GM18870 (cell line): ENCODE measurements around the gene ITIH5.

Experiments
- ATAC-seq: cut with Tn5 transposase; IDR thresholded peaks from one replicate; pipeline ENCODE4 v1.9.1; 2021; ENCODE audit warnings: moderate library complexity; ENCODE audit not compliant: unreplicated experiment

The ITIH5 gene

GRCh38 chr10:7589748-7590147, 77.0 kb downstream of the ITIH5 start:
- ATAC-seq = no peak

DNA sequence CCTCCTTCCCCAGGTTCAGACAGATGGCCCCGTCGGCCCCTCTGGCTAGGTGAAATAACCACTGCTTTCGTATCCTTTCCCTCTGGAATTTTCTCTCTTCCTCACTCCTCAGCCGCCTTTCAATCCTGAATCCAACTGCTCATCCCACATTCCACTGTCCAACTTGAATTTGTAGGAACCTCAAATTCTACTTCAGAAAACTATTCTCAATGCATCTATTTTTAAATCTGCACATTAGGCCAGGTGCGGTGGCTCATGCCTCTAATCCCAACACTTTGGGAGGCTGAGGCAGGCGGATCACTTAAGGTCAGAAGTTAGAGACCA, 78.9 kb downstream of the ITIH5 start:
- no peak for ATAC-seq

- ATAC-seq = no peak
Observed at GRCh38 chr10:7587168-7587864, 79.5 kb downstream of the ITIH5 start.

- ATAC-seq = no peak
Observed at GRCh38 chr10:7585228-7585627, 81.5 kb downstream of the ITIH5 start.

DNA sequence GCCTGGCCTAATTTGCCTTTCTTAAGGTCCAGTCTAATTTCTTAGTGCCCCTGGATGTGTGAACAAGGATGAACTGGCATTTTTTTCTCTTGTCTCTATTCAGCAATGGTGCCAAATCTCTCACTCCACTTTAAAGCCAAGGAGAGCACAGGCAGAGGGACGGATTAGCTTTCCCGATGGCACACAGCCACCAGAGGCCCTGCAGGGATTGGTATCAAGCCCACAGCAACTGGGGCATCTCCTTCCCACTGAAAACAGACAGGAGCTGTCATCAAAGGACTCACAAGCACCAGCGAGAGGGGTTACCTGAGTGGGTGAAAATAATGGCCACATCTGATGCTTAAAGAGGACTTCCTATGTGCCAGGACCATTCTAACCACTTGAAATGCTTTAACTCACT, 83.1 kb downstream of the ITIH5 start:
- ATAC-seq = no peak

- ATAC-seq = no peak
Observed at GRCh38 chr10:7580520-7580919, 86.2 kb downstream of the ITIH5 start.

DNA sequence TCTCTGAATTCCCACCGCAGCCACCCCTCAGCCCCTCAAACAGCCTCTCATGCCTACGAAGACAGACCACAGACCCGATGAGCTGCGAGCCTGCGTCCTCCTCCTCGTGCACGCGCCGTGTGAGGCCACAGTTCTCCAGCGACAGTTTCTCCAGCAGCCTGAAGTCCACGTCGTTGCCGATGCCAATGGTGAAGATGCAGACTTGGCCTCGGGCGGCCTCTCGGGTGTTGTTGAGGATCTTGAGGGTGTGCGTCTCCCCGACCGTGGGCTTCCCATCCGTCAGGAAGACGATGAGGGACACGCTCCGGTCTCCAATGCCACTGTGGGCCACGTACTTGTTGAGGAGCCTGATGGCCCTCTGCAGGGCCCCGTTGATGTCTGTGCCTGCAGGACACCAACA, 87.1 kb downstream of the ITIH5 start:
- ATAC-seq = no peak

DNA sequence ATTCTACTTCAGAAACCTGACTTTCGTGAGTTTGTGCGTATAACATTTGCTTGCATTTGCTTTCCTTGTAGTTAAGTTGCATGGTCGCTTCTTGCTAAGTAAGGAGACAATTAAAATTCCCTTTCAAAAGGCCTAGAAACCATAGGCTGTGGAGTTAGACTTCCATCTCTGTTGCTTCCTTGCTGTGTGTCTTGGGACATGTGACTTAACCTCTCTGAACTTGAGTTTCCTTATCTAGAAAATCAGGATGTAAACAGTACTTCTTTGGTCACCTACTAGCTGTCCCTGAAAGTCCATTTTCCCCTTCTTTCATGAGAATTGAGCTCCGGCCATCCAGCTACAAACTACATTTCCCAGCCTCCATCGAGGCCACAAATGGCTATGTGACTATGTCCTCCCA, 89.2 kb downstream of the ITIH5 start:
- ATAC-seq = no peak

DNA sequence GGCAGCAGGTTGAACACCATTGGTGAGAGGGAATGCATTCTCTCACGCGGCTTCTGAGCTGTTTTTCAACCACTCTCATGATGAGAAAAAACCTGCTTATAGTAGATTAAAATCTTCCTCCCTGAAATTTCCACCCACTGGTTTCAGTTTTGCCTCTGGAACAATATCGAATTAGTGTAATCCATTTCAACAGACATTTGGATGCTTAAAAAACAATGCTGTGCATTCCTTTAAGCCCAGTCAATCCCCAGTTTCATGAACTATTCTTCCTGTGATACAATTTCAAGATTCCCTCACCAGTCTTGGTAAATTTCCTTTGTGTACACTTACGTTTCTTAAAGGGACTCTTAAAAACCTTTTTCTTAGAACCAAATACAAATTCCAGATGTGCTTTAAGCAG, 89.6 kb downstream of the ITIH5 start:
- ATAC-seq = no peak

- ATAC-seq = no peak
Observed at GRCh38 chr10:7576340-7576739, 90.4 kb downstream of the ITIH5 start.

DNA sequence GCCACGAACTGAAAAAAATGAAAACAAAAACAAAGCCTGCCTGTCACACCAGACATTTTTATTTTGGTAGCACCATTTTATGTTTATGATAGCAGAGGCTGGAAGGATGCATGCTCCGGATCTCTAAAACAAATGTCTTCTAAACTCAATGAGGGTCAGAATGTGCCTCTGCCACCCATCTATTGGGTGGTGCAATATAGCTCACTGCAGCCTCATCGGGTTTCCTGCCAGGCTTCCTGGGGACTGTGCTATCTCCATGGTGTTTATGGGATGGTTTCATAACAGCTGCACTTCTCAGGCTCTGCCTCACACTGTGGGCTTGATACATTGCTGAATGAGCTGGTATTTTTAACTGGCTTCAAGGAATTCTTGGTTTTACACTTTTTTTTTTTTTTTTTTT, 94.4 kb downstream of the ITIH5 start:
- no peak for ATAC-seq

DNA sequence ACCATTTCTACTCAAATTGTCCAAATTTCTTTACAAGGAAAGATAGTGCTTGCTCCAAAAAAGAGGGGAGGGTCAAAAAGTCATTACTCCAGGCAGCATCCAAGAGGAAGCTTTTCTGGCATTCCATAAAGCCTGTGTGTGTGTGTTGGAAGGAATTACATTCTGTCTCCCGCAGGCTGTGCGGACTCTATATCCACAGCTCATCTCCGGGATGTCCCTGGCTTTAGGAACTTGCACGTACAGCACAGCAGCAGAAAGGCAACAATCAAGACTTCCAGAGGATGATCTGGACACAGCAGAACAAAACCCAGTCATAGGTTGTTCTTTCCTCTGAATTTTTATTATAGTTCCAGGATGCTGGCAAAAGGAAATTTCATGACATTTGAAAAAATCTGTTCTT, 94.8 kb downstream of the ITIH5 start:
- ATAC-seq = no peak

- ATAC-seq = no peak
Observed at GRCh38 chr10:7567911-7568620, 98.7 kb downstream of the ITIH5 start.

- no peak for ATAC-seq
Observed at GRCh38 chr10:7566891-7567290, 99.9 kb downstream of the ITIH5 start.

GRCh38 chr10:7565871-7566270, 100.9 kb downstream of the ITIH5 start:
- no peak for ATAC-seq

GRCh38 chr10:7563770-7564169, 103.0 kb downstream of the ITIH5 start:
- no peak for ATAC-seq

DNA sequence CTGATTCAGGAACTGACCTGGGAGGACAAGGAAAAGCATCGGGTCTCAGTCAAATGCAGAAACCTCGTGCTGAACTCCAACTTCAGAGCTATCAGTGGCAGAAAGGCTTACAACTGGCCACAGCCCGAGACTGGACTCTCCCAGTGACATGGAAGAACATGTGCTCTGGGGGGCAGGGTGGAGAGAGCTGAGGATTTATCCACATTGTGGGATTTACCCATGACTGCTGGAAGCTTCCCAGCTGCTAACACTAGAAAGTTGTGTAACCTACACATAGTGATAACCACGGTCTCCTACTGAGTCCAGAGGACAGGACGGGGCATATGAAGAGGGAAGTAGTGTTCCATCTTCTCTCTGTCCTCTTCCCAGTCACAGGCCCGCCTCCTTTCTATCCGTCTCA, 103.4 kb downstream of the ITIH5 start:
- ATAC-seq = no peak

GRCh38 chr10:7561985-7562384, 104.8 kb downstream of the ITIH5 start:
- ATAC-seq = no peak

GRCh38 chr10:7561216-7561893, 105.4 kb downstream of the ITIH5 start:
- no peak for ATAC-seq

DNA sequence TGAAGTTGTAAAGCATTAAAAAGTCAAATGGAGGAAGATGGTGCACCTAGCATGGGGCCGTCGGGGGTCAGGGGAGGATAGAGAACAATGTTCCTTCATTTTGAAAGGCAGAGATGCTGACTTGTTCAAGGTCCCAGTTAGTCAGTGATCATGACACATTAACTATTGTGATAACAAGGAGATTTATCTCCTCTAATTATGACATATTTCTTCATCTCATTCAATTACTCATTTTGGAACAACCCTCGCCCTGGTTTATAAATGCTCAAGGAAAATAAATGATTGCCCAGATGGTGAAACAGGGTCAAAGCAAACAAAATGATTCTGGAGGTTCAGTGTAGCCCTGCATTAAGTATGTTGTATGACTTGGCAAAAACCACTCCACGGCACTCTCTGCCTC, 106.2 kb downstream of the ITIH5 start:
- ATAC-seq = no peak

DNA sequence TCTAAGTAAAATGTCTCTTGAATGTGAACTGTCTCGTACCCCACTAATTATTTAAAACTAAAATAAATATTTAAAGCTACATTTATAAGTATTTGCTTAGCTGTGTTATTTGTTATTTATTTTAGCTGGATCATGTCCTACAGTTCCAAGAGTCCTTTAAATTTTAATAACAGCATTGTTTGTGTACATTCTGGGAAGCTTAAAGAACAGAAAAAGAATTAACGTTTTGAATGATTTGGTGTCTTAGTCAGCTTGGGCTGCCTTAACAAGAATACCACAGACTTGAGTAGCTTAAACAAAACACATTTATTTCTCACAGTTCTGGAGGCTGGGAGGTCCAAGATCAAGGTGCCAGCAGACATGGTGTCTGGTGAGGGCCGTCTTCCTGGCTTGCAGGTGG, 107.4 kb downstream of the ITIH5 start:
- no peak for ATAC-seq

DNA sequence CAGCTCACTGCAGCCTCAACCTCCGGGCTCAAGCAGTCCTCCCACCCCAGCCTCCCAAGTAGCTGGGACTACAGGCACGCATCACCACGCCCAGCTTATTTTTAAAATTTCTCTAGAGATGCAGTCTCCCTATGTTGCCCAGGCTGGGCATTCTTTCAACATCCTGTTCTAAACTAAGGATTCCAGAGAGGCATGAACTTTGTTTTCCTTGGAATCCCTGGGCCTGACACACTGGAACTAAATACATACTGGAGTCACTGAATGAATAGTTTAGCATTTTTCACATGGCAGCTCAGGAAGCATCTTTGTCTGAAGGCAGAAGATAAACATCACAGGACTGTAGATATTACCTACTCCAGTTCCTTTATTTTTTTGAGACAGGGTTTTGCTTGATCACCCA, 108.7 kb downstream of the ITIH5 start:
- no peak for ATAC-seq
